CD4-positive, alpha-beta T cell treated with Interleukin-6 at 100 ng/mL for 8 hours (primary cell): Measurements from ENCODE around the gene FOXA3.
A peak's percentile ranks its signal among the peaks of the same experiment; 100 is the strongest.

ENCODE experiments used
- DNase-seq: peaks from one replicate; pipeline ENCODE4 v3.0.0-alpha.2; 2020; ENCODE audit warnings: mixed read lengths, low spot score

The FOXA3 gene

GRCh38 chr19:45873219-45873772 lies 9.2 kb downstream of the FOXA3 start:
- no peak for DNase-seq

DNA sequence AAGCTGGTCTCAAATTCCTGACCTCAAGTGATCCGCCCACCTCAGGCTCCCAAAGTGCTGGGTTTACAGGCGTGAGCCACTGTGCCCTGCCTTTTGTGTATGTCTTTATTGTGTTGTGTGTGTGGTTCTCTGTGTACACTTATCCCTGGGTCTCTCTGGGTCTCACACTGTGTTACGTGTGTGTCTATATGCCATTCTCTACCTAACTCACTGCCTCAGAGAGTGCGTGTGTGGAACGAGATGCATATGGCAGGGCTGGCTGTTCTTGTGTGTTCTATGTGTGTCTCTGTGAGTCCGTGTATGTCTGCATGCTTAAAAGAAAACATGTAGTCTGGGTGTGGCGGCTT lies 10.5 kb downstream of the FOXA3 start:
- no peak for DNase-seq

DNA sequence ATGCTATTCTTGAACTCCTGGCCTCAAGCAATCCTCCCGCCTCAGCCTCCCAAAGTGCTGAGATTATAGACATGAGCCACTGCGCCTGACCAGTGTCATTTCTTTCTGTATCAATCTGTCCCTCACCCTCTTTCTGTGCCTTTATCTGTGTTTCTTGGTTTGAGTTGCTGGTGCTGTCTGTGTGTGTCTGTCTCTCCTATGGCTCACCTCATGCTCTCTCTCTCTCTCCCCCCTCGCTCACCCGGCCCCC lies 12.0 kb downstream of the FOXA3 start:
- DNase-seq = no peak

- no peak for DNase-seq
Observed at GRCh38 chr19:45876411-45877197, 12.5 kb downstream of the FOXA3 start.

- no peak for DNase-seq
Observed at GRCh38 chr19:45878043-45878794, 14.1 kb downstream of the FOXA3 start.

- no peak for DNase-seq
Observed at GRCh38 chr19:45879055-45879454, 14.9 kb downstream of the FOXA3 start.

GRCh38 chr19:45879971-45880370 lies 15.8 kb downstream of the FOXA3 start:
- no peak for DNase-seq

- no peak for DNase-seq
Observed at GRCh38 chr19:45881082-45881908, 17.2 kb downstream of the FOXA3 start.

DNA sequence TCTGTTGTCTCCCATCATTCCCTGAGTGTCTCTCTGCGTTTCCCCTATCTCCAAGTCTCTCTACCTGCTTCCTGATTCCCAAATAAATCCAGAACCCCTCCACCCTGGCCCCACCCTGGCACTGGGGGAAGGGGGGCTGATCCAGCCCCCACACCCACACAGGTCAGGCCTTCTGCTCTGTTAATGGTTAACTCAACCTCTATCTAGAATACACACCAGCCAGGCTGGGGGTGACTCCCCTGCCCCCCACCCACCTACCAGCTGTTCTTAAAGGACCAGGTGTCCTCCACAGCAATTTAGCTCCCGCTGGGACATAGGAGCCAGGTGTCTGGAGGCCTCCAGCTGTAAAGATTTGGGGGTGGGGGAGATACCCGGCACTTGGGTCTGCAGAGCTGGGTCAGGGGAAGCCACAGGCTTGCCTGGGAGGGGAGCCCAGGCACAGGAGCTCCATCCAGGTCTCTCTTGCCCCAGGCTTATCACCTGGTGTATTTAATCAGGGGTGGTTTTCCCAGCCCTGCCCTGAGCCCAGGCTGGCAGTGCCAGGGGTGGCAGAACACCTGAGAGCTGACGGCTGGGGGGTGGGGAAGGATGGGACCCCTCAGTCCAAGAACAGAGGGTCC lies 17.9 kb downstream of the FOXA3 start:
- DNase-seq = no peak

- DNase-seq = peak; percentile 75
Observed at GRCh38 chr19:45882652-45883585, 18.8 kb downstream of the FOXA3 start.

- DNase-seq = no peak
Observed at GRCh38 chr19:45883586-45883880, 19.4 kb downstream of the FOXA3 start.

GRCh38 chr19:45883881-45884681 lies 20.0 kb downstream of the FOXA3 start:
- no peak for DNase-seq

- DNase-seq = no peak
Observed at GRCh38 chr19:45884682-45885555, 20.8 kb downstream of the FOXA3 start.

- peak; percentile 88 for DNase-seq
Observed at GRCh38 chr19:45885556-45886426, 21.7 kb downstream of the FOXA3 start, which contains the start of gene IRF2BP1. TSS of gene IRF2BP1 (minus strand) at chr19:45886141. CDS start at chr19:45885774, 367 bp downstream.

DNA sequence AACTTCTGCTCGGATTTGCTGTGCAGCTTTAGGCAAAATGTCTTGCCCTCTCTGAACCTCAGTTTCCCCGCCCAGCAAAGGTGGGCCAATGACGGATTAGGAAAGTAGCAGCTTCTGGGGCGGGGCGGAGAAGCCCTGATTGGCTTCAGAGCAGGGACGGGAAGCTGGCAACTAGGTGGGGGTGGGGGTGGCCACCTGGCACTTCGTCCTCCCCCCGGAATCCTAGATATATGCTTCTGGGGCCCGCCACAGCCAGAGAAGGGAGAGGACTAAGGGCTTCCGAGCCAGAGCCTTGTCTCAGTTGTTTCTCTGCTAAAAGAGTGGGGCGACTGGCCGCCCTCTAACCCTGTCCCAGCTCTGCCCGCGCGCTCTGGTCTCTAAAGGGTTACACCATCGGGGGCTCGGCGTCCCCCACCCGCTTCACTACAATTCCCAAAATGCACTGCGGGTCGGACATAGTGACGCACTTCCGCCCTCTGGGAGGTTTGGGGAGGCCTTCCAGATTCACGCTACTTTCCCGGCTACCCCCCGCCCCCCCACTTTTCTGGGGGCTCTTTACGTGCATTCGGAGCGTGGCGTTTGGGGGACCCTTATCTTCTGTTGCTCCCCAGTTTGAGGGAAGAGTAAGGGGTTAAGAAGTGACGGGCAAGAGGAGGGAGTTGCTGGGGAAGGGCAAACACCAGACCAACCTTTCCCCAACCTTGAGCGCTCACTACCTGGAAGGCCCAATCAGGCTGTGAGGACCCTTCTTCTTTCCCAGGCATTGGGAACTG lies 22.5 kb downstream of the FOXA3 start:
- DNase-seq = peak; percentile 88

DNA sequence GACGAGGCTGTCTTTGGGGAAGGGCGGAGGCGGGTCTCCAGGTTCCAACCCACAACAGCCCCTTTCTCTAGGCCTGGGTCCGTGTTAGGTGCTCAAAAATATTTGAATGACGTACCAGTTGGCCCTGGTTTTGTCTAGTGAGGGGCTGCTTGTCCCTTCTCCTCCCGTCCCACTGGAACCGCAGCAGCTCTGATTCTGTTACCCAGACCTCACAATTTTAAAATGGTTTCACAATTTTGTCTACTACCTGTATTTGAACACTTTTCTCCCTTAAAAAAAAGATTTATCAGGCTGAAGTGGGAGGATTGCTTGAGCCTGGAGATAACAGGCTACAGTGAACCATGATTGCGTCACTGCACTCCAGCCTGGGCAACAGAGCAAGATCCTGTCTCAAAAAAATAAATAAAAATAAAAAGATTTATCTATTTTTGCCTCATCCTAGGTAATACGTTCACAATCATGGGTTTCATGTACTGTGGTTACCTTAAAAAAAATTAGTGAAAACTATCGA lies 23.1 kb downstream of the FOXA3 start:
- no peak for DNase-seq

DNA sequence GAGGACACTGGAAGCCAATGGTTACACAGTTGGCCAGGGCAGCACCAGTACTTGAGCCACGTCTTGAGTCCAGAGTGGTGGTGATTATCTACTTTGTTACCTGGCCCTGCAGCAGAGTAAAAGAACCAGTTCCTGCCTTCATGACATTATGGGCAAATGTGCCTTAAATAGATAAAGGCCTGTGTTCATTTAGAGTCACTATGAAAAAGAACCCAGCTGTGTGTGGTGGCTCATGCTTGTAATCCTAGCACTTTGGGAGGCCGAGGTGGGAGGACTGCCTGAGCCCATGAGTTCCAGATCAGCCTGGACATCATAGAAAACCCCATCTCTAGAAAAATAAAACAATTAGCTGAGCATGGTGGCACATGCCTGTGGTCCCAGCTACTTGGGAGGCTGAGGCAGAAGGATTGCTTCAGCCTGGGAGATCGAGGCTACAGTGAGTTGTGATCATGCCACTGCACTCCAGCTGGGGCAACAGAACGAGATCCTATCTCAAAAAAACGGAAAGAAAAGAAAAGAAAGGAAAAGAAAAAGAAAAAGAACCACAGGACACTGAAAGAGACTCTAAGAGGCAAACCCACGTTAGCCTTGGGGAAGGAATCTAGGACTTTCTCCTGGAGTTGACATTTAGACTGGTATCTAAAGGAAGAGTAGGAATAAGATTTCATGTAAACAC lies 25.2 kb downstream of the FOXA3 start:
- DNase-seq = no peak
